NT2/D1 (cell line): ENCODE measurements around the gene CAMK2B.

Experiments used
- SUZ12 ChIP-seq: IDR thresholded peaks from 2 replicates; pipeline ENCODE4 v1.6.1; 2011; ENCODE audit not compliant: insufficient read length, insufficient read depth; ENCODE audit errors: extremely low read depth
- YY1 ChIP-seq: IDR thresholded peaks from 2 replicates; pipeline ENCODE4 v1.6.1; 2011; ENCODE audit not compliant: insufficient read length, insufficient read depth
- ZNF274 ChIP-seq: IDR thresholded peaks from 2 replicates; pipeline ENCODE4 v1.6.1; 2011; ENCODE audit warnings: mild to moderate bottlenecking, low read depth, low read length

DNA sequence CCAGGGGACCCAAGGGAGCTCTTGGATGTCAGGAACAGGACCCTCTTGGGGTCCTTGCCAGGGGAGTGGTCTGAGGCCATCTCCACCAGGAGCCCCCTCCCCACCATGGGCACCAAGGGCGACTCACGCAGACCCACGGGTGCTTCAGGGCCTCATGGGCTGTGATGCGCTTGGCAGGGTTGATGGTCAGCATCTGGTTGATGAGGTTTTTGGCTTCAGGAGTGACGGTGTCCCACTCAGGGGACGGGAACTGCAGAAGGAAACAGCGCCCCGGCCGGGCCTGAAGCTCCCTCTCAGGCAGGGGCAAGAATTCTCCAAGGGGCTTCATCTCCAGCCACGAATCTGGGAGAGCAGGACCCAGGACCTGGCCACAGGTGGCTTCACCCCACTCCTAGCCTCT lies 83.3 kb downstream of the CAMK2B start:
- TF ChIP-seq ZNF274 (no peak), YY1 (no peak), SUZ12 (no peak)
